B cell (primary cell): ENCODE results near the gene FBXW5. TPM values are rescaled to one million over a fixed set of nuclear protein-coding genes. Genes with fewer than 3 reads are reported as not detected.

ENCODE experiments used
- ATAC-seq: fragments of 200-7000 bp; cut with Tn5 transposase; one replicate; pipeline ENCODE4 v1.10.0; 2021; ENCODE audit warnings: low read depth, mild to moderate bottlenecking, moderate number of reproducible peaks, moderate library complexity
- CTCF ChIA-PET: fragments of 350-600 bp; sonication (Branson Sonifier 250); formaldehyde crosslinking; loops from one replicate; lab custom pipeline; 2021; ENCODE audit warnings: antibody characterized with exemption, inconsistent platforms; lab: Charles Lee
- POLR2A ChIA-PET: fragments of 350-600 bp; sonication (Branson Sonifier 250); formaldehyde crosslinking; loops from one replicate; lab custom pipeline; 2021; ENCODE audit warnings: antibody characterized with exemption; lab: Charles Lee
- DNase-seq: peaks from one replicate; pipeline ENCODE4 v3.0.0; 2013
- H2AFZ ChIP-seq: 2 replicates; pipeline ENCODE4 v1.6.1; 2012; ENCODE audit warnings: mild to moderate bottlenecking, low read depth, low read length; ENCODE audit not compliant: insufficient read depth, poor library complexity, severe bottlenecking
- H3K27ac ChIP-seq, 2 donors: 1 replicate in 1 of 2; 2 replicates in 1 of 2; pipeline ENCODE4 v1.5.1; 2012 to 2013; ENCODE audit warnings: low read length in 2 of 2, mild to moderate bottlenecking in 2 of 2, moderate library complexity in 1 of 2
- H3K27me3 ChIP-seq, 4 experiments: fragments of 200-600 bp in 1 of 4; sonication (generic) in 1 of 4; replicated peaks in 1 of 4; 1 replicate in 2 of 4; 2 replicates in 2 of 4; pipeline versions ENCODE4 v1.6.1 to v1.7.0; 2013 to 2016; ENCODE audit warnings: low read length in 3 of 4, mild to moderate bottlenecking in 2 of 4, mixed read lengths in 1 of 4, moderate library complexity in 1 of 4; ENCODE audit not compliant: insufficient read depth in 4 of 4, control insufficient read depth in 3 of 4; ENCODE audit errors: control extremely low read depth in 1 of 4
- H3K36me3 ChIP-seq, 2 experiments: replicated peaks in 1 of 2; 1 replicate in 1 of 2; 2 replicates in 1 of 2; pipeline versions ENCODE4 v1.6.1 to v1.7.1; 2013; ENCODE audit warnings: low read length in 1 of 2; ENCODE audit not compliant: insufficient read depth in 2 of 2, control insufficient read depth in 1 of 2; ENCODE audit errors: control extremely low read depth in 1 of 2, extremely low read depth in 1 of 2
- H3K4me1 ChIP-seq, 2 donors: fragments of 200-600 bp in 1 of 2; sonication (generic) in 1 of 2; 1 replicate in 1 of 2; 2 replicates in 1 of 2; pipeline versions ENCODE4 v1.5.1 to v1.6.1; 2013 to 2017; ENCODE audit warnings: low read length in 2 of 2; ENCODE audit not compliant: control insufficient read depth in 2 of 2, insufficient read depth in 2 of 2
- H3K4me2 ChIP-seq: replicated peaks from 2 replicates; pipeline ENCODE3; 2012; ENCODE audit warnings: mild to moderate bottlenecking, low read depth, low read length; ENCODE audit not compliant: poor library complexity, severe bottlenecking
- H3K4me3 ChIP-seq, 5 experiments: fragments of 200-600 bp in 1 of 5; sonication (generic) in 1 of 5; 1 replicate in 3 of 5; 2 replicates in 2 of 5; pipeline versions ENCODE4 v1.5.1 to v1.7.0; 2011 to 2016; ENCODE audit warnings: low read length in 4 of 5, mild to moderate bottlenecking in 4 of 5, low read depth in 2 of 5, control low read depth in 1 of 5, moderate library complexity in 1 of 5; ENCODE audit not compliant: insufficient read depth in 1 of 5; ENCODE audit errors: control extremely low read depth in 1 of 5, extremely low read depth in 1 of 5
- H3K79me2 ChIP-seq: fragments of 200-600 bp; sonication (generic); one replicate; pipeline ENCODE4 v1.6.0; 2016; ENCODE audit warnings: low read length; ENCODE audit not compliant: control insufficient read depth, insufficient read depth
- H3K9ac ChIP-seq: fragments of 200-600 bp; sonication (generic); 2 replicates; pipeline ENCODE4 v1.6.1; 2017; ENCODE audit warnings: mild to moderate bottlenecking, low read length, moderate library complexity
- H3K9me3 ChIP-seq, 3 donors: one replicate each; pipeline versions ENCODE4 v1.6.1 to v1.7.1; 2013; ENCODE audit warnings: low read length in 2 of 3; ENCODE audit not compliant: control insufficient read depth in 2 of 3, insufficient read depth in 1 of 3; ENCODE audit errors: control extremely low read depth in 1 of 3
- H4K20me1 ChIP-seq: 2 replicates; pipeline ENCODE4 v1.6.0; 2012; ENCODE audit warnings: mild to moderate bottlenecking, low read length; ENCODE audit not compliant: insufficient read depth, control insufficient read depth, poor library complexity, severe bottlenecking
- H3K27ac Mint-ChIP-seq: one replicate; pipeline ENCODE4 v1.8.0; 2021; ENCODE audit warnings: mixed read lengths
- H3K27me3 Mint-ChIP-seq: one replicate; pipeline ENCODE4 v1.8.0; 2021; ENCODE audit warnings: mixed read lengths
- H3K4me1 Mint-ChIP-seq: one replicate; pipeline ENCODE4 v1.8.0; 2021; ENCODE audit warnings: mixed read lengths
- H3K4me3 Mint-ChIP-seq: one replicate; pipeline ENCODE4 v1.8.0; 2021; ENCODE audit warnings: mixed read lengths
- H3K9me3 Mint-ChIP-seq: one replicate; pipeline ENCODE4 v1.8.0; 2022; ENCODE audit warnings: mixed read lengths; ENCODE audit not compliant: insufficient read depth
- CTCF ChIP-seq: fragments of 200-600 bp; IDR thresholded peaks from one replicate; pipeline ENCODE4 v1.8.0; 2022; ENCODE audit warnings: antibody characterized with exemption, mild to moderate bottlenecking
- EZH2 ChIP-seq: IDR thresholded peaks from 2 replicates; pipeline ENCODE4 v1.6.1; 2012; ENCODE audit warnings: borderline replicate concordance, low read depth, mild to moderate bottlenecking, moderate library complexity, low read length; ENCODE audit not compliant: insufficient read depth, poor library complexity, severe bottlenecking
- WGBS: methylation state at CpG from one replicate; pipeline ENCODE4 v1.1.5; 2013; ENCODE audit warnings: missing lambda C conversion rate; ENCODE audit not compliant: insufficient coverage; 5-methylcytosine and 5-hydroxymethylcytosine counted together
- intact Hi-C: fragments of 100-400 bp; cut with micrococcal nuclease; formaldehyde crosslinking; loops from one replicate; pipeline ENCODE4 v1.10.0; 2022
- polyA minus RNA-seq: library from RNA; depleted of rRNA, polyadenylated mRNA; stranded (reverse); fragments of >200 nt; gene quantifications from 2 replicates; pipeline ENCODE4 v1.2.3, GENCODE V29; 2012
- polyA plus RNA-seq: library from polyadenylated mRNA; depleted of rRNA; stranded (reverse); fragments of >200 nt; gene quantifications from 2 replicates; pipeline ENCODE4 v1.2.3, GENCODE V29; 2012
- total RNA-seq, 2 donors: library from RNA; stranded (reverse); fragments of 120-200 nt in 1 of 2; gene quantifications; 1 replicate in 1 of 2; 2 replicates in 1 of 2; pipeline versions ENCODE4 v1.2.3 to v1.2.4, GENCODE V29; 2013 to 2022

Gene FBXW5, protein sequence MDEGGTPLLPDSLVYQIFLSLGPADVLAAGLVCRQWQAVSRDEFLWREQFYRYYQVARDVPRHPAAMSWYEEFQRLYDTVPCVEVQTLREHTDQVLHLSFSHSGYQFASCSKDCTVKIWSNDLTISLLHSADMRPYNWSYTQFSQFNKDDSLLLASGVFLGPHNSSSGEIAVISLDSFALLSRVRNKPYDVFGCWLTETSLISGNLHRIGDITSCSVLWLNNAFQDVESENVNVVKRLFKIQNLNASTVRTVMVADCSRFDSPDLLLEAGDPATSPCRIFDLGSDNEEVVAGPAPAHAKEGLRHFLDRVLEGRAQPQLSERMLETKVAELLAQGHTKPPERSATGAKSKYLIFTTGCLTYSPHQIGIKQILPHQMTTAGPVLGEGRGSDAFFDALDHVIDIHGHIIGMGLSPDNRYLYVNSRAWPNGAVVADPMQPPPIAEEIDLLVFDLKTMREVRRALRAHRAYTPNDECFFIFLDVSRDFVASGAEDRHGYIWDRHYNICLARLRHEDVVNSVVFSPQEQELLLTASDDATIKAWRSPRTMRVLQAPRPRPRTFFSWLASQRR
- total RNA-seq (99.6 and 102 TPM in 2 replicates), polyA plus RNA-seq (156 and 195 TPM in 2 replicates), polyA minus RNA-seq (145 and 161 TPM in 2 replicates)
- total RNA-seq (2013), result 66.4 TPM

- Histone ChIP-seq H2AFZ (peak within 1 kb of the TSS; percentile 60), H3K36me3 (peaks cover 2 to 31% of the 10 kb centered on the region in 2 experiments), H3K9ac (peak within 1 kb of the TSS; percentile 69), H3K27ac (peak within 1 kb of the TSS in 1 of 2 donors; percentile 48), H4K20me1 (peaks cover 44% of the 10 kb centered on the region), H3K4me3 (peak within 1 kb of the TSS; percentile 47 to 72 (median 63)), H3K79me2 (peaks cover 22% of the 10 kb centered on the region), H3K27me3 (no peaks in the 10 kb centered on the region), H3K4me2 (peak within 1 kb of the TSS; percentile 81), H3K9me3 (no peaks in the 10 kb centered on the region), H3K4me1 (peaks cover 11 to 22% of the 10 kb centered on the region in 2 donors)
- ATAC-seq (peak; percentile 91), DNase-seq (peak; percentile 96)
- H3K4me1 Mint-ChIP-seq, result peaks cover 12% of the 10 kb centered on the region
- no peaks in the 10 kb centered on the region for H3K9me3 Mint-ChIP-seq
- H3K4me3 Mint-ChIP-seq, result peak within 1 kb of the TSS; percentile 80
- ChIA-PET POLR2A (interaction anchor here (0.6 to 1.0 kb wide), 2 partner anchors 47 to 65 kb away, joined by 3 read pairs; no protein-coding TSS in a partner anchor), CTCF (interaction anchor here (1.0 to 2.4 kb wide), 7 partner anchors 48 to 139 kb away, joined by 3 to 10 read pairs (median 6); partner anchors contain the start of genes AJM1 and PAXX)
- WGBS, result 4% methylated on average over 74 of the region's 74 CpGs
- peak within 1 kb of the TSS; percentile 87 for H3K27ac Mint-ChIP-seq
- intact Hi-C loops, result loop anchor here (1.0 to 2.0 kb wide), 6 partner anchors 42 to 154 kb away; partner anchors contain the start of genes PAXX, PHPT1, TMEM141 and TRAF2
- TF ChIP-seq EZH2 (no peak), CTCF (peak; percentile 90)
- no peaks in the 10 kb centered on the region for H3K27me3 Mint-ChIP-seq
Measured at GRCh38 chr9:136944519-136945332, at the start of gene FBXW5, which contains the start of gene C8G. Gene FBXW5 (minus strand): TSS chr9:136944738. CDS start chr9:136944083, 655 bp downstream. Gene C8G (plus strand): TSS chr9:136945243. CDS start chr9:136945321, 78 bp downstream.
